Lower leg skin (tissue), 3 donors: ENCODE results near the gene NOS3.

Experiments used
- POLR2A ChIP-seq, 2 donors: fragments of 450-650 bp; IDR thresholded peaks; one replicate each; pipeline ENCODE4 v1.6.1; 2016 to 2017; ENCODE audit warnings: antibody characterized with exemption in 2 of 2, mild to moderate bottlenecking in 1 of 2, moderate library complexity in 1 of 2
- TF ChIP-seq, protein P1 (sequence below), 3 donors: fragments of 450-650 bp; IDR thresholded peaks; one replicate each; pipeline ENCODE4 v1.5.1; 2016; ENCODE audit warnings: antibody characterized with exemption in 3 of 3, mild to moderate bottlenecking in 3 of 3, moderate library complexity in 2 of 3

DNA sequence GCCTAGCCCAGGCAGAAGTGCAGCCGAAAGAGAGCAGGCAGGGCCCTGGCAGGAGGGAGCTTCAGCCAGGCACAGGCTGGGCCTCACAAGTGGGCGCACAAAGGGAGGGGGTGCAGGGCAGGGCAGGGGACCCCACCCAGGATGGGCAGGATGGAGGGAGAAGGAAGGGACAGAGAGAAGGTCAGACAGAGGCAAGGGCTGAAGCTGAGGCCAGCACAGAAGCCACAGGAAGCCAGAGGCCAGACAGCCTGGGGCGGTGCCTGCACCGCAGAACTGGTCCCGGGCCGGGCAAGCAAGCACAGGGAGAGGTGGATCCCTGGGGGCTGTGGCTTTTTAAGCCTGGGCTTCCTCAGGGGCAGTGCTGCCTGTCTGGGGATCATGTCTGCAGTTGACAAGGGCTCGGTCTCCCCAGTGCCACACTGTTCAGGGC is 16.7 kb downstream of the NOS3 start:
- TF ChIP-seq, protein P1, sequence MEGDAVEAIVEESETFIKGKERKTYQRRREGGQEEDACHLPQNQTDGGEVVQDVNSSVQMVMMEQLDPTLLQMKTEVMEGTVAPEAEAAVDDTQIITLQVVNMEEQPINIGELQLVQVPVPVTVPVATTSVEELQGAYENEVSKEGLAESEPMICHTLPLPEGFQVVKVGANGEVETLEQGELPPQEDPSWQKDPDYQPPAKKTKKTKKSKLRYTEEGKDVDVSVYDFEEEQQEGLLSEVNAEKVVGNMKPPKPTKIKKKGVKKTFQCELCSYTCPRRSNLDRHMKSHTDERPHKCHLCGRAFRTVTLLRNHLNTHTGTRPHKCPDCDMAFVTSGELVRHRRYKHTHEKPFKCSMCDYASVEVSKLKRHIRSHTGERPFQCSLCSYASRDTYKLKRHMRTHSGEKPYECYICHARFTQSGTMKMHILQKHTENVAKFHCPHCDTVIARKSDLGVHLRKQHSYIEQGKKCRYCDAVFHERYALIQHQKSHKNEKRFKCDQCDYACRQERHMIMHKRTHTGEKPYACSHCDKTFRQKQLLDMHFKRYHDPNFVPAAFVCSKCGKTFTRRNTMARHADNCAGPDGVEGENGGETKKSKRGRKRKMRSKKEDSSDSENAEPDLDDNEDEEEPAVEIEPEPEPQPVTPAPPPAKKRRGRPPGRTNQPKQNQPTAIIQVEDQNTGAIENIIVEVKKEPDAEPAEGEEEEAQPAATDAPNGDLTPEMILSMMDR (IDR thresholded peaks at IDR 0.05): no peak
- TF ChIP-seq POLR2A (IDR thresholded peaks at IDR 0.05): no peak
